ENCODE data around the gene NOS1AP.
"Not testable (repeated sequence)": the region's sequence is repeated elsewhere in the genome, so short reads cannot be mapped to it uniquely, and the experiment has no call there.

NOS1AP gene

DNA sequence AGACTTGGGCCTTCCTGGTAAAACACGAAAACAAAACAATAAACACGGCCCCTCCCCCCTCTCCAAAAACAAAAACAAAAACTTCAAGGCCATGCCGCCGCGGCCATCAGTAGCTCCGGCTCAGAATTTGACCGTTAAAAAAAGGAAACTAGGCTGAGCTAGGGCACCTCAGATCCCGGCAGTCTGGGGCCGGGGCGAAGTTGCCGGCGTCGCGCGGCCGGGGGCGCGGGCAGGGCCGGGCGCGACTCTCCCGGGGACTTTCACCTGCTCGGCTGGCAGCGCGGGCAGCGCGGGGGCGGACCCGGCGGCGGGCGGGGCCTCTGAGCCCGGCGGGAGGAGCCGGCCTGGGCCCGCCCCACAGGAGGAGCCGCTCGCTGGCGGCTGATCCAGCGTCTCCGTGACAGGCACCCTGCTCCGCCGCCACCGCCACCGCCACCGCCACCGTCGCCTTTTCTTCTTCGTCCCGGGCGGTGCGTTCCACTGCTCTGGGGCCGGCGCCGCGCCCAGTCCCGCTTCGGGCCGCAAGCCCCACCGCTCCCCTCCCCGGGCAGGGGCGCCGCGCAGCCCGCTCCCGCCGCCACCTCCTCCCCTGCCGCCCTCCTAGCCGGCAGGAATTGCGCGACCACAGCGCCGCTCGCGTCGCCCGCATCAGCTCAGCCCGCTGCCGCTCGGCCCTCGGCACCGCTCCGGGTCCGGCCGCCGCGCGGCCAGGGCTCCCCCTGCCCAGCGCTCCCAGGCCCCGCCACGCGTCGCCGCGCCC, at the start of gene NOS1AP:
TSS of gene NOS1AP (plus strand) at position 358 of the 760 bp plus-strand sequence. CDS start 487 bp downstream, outside the sequence.
- peak; percentile 36 to 52 for DNase-seq (ENCODE audit: low read depth in 2 of 2, low spot score in 1 of 2)

DNA sequence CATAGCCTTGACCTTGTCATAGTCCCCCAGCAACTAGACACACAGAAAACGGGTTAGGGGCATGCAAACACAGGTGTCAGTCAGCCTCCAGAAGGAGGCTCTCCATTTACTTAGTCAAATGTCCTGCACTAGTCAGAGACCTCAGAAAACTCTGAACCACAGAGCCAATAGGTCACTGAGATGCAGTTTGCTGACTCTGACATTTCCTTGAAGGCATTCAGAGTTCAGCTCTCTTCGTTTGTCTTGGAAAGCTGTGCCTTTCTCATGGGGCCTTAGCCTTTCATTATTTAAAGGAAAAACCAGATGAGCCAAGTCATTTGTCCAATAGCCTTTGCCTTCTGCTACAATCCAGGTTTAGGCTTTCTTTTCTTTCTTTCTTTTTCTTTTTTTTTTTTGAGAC, 49.3 kb upstream of the NOS1AP start:
- DNase-seq (ENCODE audit: low read depth in 2 of 2, low spot score in 1 of 2) = no peak

DNA sequence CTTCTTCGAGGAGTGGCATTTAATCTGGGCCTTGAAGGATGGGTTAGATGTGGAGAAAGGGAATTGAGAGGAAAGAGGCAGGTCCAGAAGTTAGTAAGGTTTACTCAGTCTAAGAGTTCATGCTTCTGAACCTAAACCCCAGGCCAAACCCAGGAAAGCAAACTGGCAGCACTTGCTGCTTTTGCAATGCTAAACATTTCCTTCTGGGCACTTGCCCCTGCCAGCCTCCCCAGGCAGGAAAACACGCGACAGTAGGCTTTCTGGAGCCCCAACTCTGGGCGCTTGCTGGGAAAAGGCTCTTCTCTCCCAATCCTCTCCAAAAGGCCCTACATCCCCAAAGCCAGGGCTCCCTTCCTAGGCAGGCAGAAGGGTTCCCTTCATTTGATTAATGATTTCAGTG, 48.4 kb upstream of the NOS1AP start:
- no peak for DNase-seq (ENCODE audit: low read depth in 2 of 2, low spot score in 1 of 2)

DNA sequence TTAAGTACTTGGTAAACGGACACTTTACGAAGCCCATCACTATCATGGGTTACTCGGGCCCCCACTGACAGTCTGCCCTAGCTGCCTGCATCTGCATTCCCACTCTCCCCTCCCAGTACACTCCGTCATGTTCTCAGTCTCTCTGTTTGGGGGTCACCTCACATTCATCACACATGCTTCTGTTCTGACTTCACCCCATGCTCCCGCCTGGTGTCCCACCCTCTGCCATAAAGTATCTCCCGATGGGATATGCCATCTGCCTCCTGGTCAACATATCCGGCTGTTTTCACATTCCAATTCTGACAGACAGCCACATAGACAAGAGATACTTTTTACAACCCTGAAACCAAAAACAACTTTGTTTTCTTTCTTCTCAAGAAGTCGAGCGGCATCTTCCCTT, 46.9 kb upstream of the NOS1AP start:
- DNase-seq (ENCODE audit: low read depth in 2 of 2, low spot score in 1 of 2) = no peak

DNA sequence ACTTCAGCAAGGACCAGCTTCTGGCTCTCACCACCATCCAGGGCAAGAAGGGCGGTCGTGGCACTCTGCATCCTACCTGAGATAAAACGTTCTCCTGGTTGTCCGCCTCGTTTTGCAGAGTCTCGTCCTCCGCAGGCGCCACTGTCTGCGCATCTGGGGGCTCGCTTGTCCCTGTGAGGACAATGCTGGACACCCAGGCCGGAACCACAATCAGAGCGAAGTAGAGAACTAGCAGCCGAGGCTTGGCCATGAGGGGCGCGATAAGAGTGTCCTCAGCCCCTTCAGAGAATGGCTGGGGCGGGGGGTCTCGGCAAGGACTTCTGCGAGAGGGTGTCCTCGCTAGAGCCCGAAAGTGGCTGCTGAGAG, 46.3 kb upstream of the NOS1AP start:
- no peak for DNase-seq (ENCODE audit: low read depth in 2 of 2, low spot score in 1 of 2)

DNA sequence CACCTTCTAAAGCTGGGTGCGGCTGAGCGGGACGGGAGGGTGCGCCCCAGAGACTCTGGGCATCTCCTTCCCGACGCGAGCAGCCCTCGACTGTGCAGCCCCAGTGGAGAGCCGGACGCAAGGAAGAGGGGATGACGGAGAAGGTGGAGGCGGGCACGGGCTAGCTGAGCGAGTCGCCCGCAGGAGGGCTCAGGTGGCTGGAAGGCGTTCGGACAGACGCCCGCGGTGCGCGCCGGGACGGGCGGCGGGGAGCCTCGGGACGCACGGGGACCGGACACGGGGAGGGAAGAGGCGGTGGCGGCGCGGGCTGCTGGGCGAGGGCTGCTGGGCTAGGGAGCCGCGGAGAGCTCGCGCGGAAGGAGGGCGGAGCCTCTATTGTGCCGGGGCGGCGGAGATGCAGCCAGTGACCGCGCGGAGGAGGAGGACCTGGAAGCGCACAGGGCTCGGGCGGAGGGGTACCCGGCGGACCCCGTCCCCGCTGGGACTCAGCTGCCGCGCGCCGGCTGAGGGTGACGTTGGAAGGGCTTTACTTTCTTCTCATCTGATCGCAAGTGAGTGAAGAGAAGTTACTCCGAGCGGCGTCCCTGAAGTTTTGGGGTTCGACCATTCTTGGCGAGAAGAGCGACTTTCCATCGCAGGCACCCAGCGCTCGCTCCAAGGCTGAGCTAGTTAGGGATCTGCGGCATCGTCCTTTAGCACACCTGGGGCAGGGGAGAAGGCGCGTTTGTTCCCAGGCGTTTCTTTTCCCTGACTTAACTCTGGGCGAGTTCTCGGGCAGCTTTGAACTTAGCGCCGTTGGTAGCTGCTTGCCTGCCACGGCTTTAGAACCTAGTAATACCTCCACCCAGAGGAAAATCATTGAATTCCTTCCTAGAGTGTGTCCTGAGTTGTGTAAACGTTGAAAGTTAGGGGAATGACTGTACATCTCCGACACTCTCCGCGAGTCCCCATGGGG, 45.7 kb upstream of the NOS1AP start, which contains the start of gene OLFML2B:
TSS of gene OLFML2B (minus strand) at position 323 of the 955 bp plus-strand sequence. CDS start 439 bp downstream, outside the sequence.
- no peak for DNase-seq (ENCODE audit: low read depth in 2 of 2, low spot score in 1 of 2)

DNA sequence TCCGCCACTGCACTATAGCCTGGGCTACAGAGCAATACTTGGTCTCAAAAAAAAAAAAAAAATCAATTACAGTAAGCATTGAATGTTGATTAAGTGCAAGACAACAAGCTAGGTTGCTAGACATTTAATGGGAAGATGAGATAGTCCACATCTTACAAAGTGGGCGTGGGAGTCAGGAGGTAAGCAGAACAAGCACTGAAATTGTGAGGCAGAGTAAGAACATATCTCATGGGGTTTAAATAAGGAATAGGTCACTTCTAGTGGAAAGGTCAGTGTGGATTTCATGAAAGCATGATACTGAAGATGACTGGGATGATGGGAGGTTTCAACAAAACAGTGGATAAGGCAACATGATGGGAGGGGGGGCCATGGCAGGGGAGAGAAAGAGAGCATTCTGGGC, 44.0 kb upstream of the NOS1AP start:
- no peak for DNase-seq (ENCODE audit: low read depth in 2 of 2, low spot score in 1 of 2)

DNA sequence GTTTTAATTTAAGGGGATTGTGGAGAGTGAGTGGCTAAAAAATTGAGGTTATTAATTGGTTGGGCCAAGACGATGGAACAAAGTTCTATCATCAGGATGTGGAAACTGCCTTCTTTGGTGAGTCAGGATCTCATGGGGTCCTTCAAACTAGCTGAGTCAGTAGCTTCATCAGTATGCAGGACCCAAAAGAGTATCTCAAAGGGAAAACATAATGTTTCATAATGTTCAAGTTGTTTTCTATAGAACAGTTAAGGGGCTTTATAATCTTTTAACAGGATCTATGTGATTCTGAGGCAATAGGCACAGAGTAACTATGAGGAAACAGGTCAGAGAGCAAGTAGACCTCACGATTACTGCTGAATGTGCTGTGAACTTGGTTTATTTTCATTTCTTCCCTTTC, 42.6 kb upstream of the NOS1AP start:
- no peak for DNase-seq (ENCODE audit: low read depth in 2 of 2, low spot score in 1 of 2)

DNA sequence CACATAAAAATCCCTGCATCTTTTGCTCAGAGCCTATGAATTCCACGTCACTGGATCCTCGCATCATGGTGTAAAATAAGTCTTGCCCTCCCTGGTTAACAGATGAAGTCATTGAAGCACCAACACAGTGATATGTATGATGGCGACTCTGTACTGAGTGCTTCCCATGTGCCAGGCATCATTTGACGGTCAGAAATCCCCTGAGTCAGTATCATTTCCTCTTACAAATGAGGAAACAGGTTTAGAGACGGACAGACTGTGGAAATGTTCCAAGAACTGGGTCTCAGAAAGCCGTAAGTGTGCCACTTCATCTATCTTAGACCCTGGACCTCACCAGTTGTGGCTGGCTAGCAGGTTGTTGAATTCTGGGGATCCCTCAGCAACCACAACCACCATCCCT, 40.8 kb upstream of the NOS1AP start:
- no peak for DNase-seq (ENCODE audit: low read depth in 2 of 2, low spot score in 1 of 2)

DNA sequence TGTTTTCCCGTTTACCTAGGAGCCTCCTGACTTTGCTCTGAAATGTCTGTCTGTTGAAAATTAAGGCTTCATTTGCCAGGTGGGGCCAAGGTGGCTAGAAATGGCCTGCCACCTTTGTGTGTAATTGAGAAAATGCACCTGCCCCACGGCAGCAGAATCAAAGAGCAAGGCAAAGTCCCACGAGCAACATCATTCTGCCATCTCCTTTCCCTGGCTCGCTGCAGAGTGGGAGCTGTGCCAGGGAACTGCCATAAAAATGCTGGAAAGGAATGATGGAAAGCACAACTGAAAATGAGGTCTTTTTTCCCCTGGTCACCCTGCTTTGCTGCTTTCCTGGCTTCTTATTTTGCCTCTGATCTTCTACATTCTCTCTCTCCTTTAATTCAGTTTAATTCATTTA, 40.3 kb upstream of the NOS1AP start:
- no peak for DNase-seq (ENCODE audit: low read depth in 2 of 2, low spot score in 1 of 2)

DNA sequence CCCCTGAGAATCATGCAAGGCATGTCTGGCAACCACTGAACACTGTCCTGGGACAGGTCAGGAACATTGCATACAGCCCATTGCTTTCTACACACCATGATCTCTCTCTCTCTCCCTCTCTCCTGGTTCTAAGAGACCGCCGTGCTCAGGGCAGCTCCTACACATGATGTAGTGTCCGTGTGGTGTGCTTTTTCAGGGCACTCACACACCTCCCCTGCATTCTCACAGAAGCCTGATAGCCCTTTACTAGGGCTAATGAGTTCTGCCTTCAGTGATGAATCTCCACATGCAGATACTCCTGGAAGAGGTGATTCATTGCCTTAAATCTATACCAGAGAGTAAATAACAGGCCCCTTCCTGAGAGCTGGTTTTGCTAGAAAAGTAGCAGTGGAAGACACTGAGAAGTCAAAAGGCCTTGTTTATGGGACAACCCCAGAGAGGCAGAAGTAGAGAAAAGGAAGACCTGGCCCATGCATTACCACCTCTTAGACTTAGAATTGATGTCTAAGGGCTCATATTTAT, 38.7 kb upstream of the NOS1AP start:
- DNase-seq (ENCODE audit: low read depth in 2 of 2, low spot score in 1 of 2) = no peak

DNA sequence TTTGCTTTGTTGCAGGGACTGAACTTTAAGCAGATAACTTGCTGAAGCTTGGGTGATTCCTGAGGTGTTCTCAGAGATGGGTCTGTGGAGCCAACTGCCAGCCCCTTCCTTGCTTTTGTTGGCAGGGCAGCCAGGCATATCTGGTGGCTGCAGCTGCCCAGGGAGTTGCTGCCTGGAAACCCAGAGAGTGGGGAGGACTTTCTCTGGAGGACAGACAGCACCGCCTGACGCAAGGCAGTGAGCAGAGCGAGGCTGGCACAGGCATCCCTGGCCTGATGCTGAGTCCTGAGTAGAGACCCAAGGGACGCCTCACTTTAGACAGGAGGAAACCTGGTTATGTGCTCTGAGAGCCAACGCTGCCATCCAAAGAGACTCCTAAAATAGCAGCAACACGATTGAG, 36.1 kb upstream of the NOS1AP start:
- DNase-seq (ENCODE audit: low read depth in 2 of 2, low spot score in 1 of 2) = no peak

DNA sequence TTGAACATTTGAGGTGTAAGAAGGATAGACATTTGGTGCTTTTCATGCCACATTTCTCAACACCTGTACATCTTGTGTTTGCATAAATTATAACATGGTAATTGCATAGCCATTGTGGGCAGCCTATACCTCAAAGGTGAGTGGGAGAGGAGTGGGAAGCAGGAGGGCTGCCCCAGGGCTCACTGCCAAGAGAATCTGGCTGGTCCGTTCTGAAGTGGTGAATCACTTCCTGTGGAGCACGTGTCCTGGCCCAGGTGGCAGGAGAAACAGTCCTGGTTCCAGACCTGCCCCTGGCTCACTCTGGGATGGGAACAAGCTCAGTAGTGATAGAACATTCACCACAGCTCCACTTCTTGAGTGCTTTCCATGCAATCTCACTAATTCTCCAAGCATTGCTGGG, 34.2 kb upstream of the NOS1AP start:
- no peak for DNase-seq (ENCODE audit: low read depth in 2 of 2, low spot score in 1 of 2)

DNA sequence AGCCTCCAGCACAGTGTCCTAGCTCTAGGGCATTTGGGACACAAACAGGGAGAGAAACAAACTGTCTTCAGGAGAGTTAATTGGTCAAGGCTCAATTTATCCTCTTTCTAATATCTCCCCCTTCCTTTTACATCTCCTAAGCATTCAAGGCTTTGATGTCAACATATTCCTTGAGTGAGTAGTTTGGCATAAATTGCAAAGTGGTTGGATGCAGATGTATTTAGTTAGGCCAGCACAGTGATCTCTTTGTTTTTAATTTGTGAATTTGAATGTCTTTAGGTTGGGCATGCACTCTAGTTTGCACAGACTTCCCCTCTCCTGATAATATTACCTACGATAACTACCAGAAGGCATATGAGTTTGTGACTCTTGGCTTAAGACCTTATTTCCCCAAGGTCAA, 33.3 kb upstream of the NOS1AP start:
- no peak for DNase-seq (ENCODE audit: low read depth in 2 of 2, low spot score in 1 of 2)

DNA sequence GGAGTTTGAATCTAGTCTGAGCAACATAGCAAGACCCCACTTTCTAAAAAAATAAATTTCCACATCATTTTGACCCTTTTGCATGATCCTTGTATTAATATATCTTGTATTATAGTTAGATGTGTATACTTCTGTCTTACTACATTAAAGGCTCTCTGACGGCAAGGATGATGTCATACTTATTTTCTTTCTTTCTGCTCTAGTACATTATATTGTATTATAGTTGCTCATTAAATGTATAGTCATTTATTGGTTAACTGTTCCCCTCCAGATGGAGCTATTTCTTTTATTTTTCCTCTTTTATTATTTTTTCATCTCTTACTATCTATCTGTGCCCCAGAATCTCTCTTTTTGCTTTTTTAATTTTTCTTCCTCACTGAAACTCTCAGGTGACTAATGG, 30.9 kb upstream of the NOS1AP start:
- no peak for DNase-seq (ENCODE audit: low read depth in 2 of 2, low spot score in 1 of 2)

DNA sequence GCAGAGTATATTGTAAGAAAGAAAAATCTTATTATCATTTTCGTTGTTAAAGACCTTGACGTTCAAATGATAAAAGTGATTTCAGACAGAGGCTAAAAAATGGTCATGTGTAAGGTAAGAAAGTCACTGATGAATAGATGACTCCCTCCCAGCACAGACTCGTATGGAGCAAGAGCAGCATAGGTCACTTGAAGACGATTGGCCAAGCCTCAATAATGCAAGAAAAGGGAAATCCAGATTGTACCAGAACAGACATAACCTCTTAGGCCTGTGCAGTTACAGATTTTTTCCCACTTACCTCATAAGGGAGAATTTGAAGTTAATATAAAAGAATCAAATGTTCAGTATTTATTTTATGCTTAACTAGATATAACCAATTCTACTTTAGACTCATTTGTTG, 29.5 kb upstream of the NOS1AP start:
- no peak for DNase-seq (ENCODE audit: low read depth in 2 of 2, low spot score in 1 of 2)

DNA sequence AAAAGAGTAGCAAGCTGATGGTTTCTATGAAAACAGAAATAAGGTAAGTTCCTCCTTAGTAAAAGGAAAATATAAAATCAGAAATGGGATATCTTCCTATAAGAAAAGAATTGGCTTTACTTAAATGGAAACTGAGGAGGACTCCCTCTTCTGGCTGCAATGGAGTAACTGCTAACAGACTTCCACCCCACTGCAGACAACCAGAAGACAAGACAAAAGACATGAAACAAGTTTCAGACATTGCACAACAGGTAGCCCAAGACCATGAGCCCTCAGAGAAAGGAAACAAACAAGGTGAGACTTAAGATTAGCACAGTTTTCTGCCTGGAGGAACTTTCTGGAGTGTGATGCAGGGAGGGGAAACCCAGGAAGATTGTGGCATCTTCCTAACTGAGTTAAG, 28.8 kb upstream of the NOS1AP start:
- no peak for DNase-seq (ENCODE audit: low read depth in 2 of 2, low spot score in 1 of 2)

DNA sequence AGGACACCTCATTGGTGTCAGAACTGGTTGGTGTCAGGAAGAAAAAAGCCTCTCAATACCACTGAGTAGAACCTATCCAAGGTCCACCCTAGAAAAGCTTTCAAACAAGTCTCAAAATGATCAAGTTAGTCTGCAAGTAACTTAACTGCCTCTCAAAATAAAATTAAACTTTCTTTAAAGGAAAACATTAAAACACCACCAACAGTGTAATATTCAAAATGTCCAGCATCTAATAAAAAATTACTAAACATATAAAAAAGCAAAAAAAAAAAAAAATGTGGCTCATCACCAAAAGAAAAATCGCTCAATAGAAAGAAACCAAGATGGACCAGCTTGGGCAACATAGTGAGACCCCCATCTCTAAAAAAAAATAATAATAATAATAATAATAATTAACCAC, 27.1 kb upstream of the NOS1AP start:
- DNase-seq (ENCODE audit: low read depth in 2 of 2, low spot score in 1 of 2) = no peak

DNA sequence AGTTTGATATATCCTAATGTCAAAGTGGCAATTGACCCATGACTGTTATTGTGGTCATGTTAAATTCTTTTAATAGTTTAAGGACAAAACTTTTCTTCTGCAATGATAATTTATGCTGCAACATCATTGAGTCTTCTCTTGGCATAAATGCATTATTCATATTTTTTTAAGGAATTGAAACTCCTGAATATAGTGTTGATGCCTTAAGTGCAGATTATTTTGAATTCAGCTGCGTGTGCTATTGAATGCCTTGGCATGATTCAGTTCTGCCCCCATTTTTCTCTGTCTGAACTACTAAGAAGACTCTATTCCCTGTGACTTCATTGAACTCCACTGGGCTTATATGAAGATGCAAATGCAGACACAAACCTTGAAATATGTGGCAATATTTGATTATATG, 22.6 kb upstream of the NOS1AP start:
- DNase-seq (ENCODE audit: low read depth in 2 of 2, low spot score in 1 of 2) = no peak

DNA sequence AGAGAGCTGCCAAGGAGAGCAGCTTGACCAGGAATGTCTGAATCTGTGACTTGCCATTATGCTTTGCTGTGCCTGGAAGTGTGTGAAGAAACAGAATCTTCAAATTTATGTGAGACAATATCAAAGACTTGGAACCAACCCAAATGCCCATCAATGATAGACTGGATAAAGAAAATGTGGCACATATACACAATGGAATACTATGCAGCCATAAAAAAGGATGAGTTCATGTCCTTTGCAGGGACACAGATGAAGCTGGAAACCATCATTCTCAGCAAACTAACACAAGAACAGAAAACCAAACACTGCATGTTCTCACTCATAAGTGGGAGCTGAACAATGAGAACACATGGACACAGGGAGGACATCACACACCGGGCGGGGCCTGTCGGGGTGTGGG, 15.5 kb upstream of the NOS1AP start:
- not testable (repeated sequence) for DNase-seq (ENCODE audit: low read depth in 2 of 2, low spot score in 1 of 2)

DNA sequence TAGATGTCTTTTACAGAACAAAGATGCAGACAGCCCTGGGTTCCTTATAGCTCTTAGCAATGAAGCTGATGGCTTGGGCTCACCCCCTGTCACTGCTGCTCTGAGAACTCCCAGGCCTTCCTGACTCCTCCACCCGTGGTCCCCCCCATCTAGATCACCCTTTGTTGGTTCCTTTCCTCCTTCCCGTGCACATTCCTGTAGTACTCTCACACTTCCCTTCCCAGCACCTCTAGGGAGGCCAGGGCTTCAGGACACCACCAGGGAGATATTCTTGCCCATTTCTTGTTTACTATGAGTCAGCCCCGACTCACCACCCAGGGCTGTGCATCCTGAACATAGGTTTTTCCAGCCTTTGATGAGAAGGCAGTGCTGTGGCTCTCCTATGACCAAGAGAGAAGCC, 14.4 kb upstream of the NOS1AP start:
- DNase-seq (ENCODE audit: low read depth in 2 of 2, low spot score in 1 of 2) = no peak

DNA sequence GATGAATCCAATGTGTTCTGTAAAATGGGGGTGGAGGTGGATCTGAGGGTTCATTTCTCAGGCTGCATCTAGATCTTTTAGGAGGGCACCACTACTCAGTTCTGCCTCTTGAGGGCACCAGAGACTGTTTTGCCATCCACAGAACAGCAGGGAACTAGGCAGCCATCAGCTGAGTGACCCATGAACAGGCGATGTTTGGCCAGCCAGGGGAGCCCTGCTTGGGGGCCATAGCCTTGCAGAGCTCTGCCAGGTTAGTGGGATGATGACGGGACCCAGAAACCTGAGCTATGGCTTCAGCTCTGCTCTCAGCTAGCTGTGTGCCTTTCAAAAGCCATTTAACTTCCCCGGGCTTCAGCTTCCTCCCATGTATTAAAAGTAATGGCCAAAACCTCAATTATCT, 13.4 kb upstream of the NOS1AP start:
- DNase-seq (ENCODE audit: low read depth in 2 of 2, low spot score in 1 of 2) = peak in 1 of 2 donors; percentile 17

Data from stimulated activated CD8-positive, alpha-beta memory T cell treated with anti-CD3 and anti-CD28 coated beads, Interleukin-4, amount 100 ng/mL, for 1 hour (primary cell).